C4-2B (cell line): ENCODE measurements around the gene RINL.
A peak's percentile ranks its signal among the peaks of the same experiment; 100 is the strongest.
"Not testable (repeated sequence)": the region's sequence is repeated elsewhere in the genome, so short reads cannot be mapped to it uniquely, and the experiment has no call there.

Experiments
- H3K27ac ChIP-seq: fragments of 450-650 bp; 2 replicates; pipeline ENCODE4 v1.5.1; 2017
- CTCF ChIP-seq: fragments of 450-650 bp; conservative IDR thresholded peaks from 2 replicates; pipeline ENCODE4 v1.5.1; 2017; ENCODE audit warnings: mild to moderate bottlenecking
- ZFX ChIP-seq: fragments of 450-650 bp; IDR thresholded peaks from 2 replicates; pipeline ENCODE4 v1.6.1; 2017

Gene RINL

DNA sequence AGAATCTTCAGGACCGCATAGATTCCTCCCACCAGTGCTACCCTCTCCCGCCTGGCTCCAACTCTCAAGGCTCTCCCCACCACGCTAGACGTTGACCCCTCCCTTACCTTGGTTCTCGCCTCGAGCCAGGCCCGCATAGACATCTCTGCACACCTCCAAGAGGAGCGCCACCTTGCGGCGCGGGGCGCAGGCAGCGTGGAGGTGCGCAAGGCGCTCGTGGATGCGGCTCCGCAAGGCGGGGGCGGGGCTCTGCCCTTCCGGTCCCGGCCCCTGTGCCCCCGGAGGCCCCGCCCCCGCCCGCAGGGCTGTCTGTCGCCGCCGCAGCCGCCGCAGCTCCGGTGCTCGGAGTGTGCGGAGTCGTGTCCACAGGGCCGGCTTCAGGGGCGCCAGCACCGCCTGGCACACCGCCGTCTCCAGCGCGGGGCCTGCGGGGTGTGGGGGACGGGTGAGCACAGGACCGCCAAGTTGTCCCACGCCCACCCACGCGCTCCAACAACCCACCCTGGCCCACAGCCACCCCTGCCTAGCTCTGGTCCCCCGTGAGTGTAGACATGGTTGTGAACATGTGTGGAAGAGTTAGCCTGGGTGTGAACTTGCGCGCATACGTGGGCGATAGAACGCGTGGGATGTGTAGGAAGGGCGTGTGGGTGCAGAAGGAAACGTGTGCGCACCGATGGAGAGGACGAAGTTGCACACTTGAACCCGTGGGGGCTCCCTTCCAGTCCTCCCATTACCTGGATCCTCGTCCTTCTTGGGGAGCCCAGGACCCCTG lies 8.1 kb downstream of the RINL start:
- TF ChIP-seq ZFX (no peak), CTCF (no peak)
- no peak overlapping the region for H3K27ac ChIP-seq

DNA sequence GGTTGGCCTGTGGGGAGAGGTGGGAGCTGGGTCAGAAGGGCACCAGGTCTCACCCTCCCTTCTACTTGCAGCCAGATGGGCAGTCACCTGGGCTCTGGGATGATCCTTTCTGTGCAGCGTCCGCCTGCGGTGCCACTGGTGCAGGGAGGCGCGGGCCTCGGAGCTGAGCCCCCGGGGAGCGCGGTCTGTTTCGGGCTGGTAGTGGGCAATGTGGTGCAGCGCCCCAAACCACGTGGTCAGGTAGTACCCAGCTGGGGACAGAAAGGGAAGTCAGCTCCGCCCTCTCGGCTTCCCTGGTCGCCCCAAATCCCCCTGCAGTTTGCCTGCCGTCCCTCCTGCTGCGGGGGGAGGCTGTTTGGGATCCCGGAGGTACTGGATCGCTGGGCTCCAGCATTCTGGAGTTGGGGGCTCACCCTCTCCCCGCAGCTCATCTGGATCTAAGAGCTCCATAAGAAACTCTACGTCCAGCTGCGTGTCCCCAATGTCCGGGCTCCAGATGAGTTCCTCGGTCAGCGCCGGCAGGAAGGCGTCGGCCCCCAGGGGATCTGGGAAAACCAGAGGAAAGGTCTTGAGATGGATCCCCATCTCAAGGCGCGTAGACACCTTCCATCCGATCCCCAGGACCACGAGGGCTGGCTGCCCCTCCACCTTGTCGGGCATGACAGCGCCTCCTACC lies 8.8 kb downstream of the RINL start:
- TF ChIP-seq CTCF (no peak), ZFX (no peak)
- H3K27ac ChIP-seq, result no peak overlapping the region

DNA sequence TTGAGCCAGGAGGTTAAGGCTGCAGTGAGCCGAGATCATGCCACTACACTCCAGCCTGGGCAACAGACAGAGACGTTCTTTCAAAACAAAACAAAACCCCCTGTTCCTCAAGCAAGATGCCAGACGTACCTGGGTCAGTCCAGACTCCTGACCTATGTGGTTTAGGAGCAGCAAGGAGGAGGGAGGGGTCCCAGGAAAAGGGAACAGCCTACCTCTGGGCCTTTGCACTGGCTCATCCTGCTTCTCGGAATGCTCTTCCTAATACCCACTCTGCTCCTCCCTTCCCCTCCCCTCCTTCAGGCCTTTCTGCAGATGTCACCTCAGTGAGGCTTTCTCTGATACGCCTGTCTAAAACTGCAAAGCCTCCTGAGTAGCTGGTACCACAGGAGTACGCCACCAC lies 9.5 kb downstream of the RINL start:
- TF ChIP-seq ZFX (no peak), CTCF (no peak)

GRCh38 chr19:38867171-38867780 lies 10.8 kb downstream of the RINL start:
- no peak overlapping the region for H3K27ac ChIP-seq
- no peak for TF ChIP-seq ZFX
- no peak for TF ChIP-seq CTCF

More for the DNA sequence above, 9.5 kb downstream of the RINL start:
- no peak overlapping the region for H3K27ac ChIP-seq

DNA sequence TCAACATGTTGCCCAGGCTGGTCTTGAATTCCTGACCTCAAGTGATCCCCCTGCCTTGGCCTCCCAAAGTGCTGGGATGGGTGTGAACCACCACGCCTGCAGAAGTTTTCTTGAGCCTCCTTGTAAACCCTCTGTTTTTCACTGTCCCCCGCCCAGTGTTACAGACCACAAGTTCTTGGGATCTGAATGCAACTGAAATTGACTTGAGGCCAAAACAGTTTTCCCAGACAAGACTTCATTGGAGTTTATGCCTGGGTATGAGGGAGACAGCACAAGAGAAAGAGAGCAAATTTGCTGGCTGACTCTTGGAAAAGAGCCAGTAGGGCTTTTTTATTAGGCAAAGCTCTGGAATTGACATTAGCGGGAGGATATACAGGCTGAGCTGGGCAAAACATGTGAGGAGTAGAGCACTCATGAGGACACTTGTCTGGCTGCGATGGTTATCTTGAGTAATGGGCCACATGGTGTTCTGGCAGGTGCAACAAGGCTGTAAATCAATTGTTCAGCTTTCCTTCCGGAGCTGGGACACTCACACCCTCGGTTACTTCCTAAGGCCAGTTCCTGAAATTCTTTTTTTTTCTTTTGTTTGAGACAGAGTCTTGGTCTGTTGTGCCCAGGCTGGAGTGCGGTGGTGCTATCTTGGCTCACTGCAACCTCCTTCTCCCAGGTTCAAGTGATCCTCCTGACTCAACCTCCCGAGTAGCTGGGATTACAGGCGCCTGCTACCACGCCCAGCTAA lies 15.6 kb downstream of the RINL start:
- peak overlapping the region; percentile 83 for H3K27ac ChIP-seq
- TF ChIP-seq CTCF (no peak), ZFX (no peak)

GRCh38 chr19:38861368-38861767 lies 16.7 kb downstream of the RINL start:
- TF ChIP-seq ZFX (no peak), CTCF (no peak)

DNA sequence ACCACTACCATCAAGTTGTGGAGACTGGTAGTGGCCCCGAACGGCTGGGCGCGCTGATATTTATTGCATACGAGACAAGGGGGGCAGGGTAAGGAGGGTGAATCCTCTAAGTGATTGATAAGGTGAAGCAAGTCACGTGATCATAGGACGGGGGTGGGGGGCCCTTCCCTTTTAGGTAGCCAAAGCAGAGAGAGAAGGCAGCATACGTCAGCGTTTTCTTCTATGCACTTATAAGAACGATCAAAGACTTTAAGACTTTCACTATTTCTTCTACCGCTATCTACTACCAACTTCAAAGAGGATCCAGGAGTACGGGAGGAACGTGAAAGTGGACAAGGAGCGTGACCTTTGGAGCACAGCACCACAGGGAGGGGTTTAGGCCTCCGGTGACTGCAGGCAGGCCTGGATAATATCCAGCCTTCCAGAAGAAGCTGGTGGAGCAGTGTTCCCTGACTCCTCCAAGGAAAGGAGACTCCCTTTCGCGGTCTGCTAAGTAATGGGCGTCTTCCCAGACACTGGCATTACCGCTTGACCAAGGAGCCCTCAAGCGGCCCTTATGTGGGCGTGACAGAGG lies 18.4 kb downstream of the RINL start:
- not testable (repeated sequence) for H3K27ac ChIP-seq

More at GRCh38 chr19:38861368-38861767, 16.7 kb downstream of the RINL start:
- H3K27ac ChIP-seq, result peak overlapping the region; percentile 83
